HG03432 (cell line): Measurements from ENCODE around the gene MSANTD1.

Experiments
- ATAC-seq: cut with Tn5 transposase; IDR thresholded peaks from one replicate; pipeline ENCODE4 v1.9.1; 2021; ENCODE audit warnings: mild to moderate bottlenecking, moderate library complexity; ENCODE audit not compliant: unreplicated experiment

Gene MSANTD1

GRCh38 chr4:3248811-3249661, at the start of gene MSANTD1:
TSS of gene MSANTD1 (plus strand) at chr4:3249159. CDS start at chr4:3249223, 64 bp downstream.
- no peak for ATAC-seq

- no peak for ATAC-seq
Measured at GRCh38 chr4:3199653-3200422, 49.1 kb upstream of the MSANTD1 start.

- ATAC-seq = no peak
Measured at GRCh38 chr4:3200423-3201090, 48.4 kb upstream of the MSANTD1 start.

GRCh38 chr4:3201718-3202702, 46.9 kb upstream of the MSANTD1 start:
- ATAC-seq = no peak

GRCh38 chr4:3202836-3203820, 45.8 kb upstream of the MSANTD1 start:
- no peak for ATAC-seq

- no peak for ATAC-seq
Measured at GRCh38 chr4:3203971-3204431, 45.0 kb upstream of the MSANTD1 start.

GRCh38 chr4:3205995-3206394, 43.0 kb upstream of the MSANTD1 start:
- ATAC-seq = no peak

GRCh38 chr4:3206439-3207100, 42.4 kb upstream of the MSANTD1 start:
- no peak for ATAC-seq

GRCh38 chr4:3207531-3208037, 41.4 kb upstream of the MSANTD1 start:
- no peak for ATAC-seq

GRCh38 chr4:3208826-3209225, 40.1 kb upstream of the MSANTD1 start:
- ATAC-seq = no peak

GRCh38 chr4:3209551-3210325, 39.2 kb upstream of the MSANTD1 start:
- ATAC-seq = no peak

GRCh38 chr4:3210467-3210866, 38.5 kb upstream of the MSANTD1 start:
- ATAC-seq = no peak

GRCh38 chr4:3211866-3212265, 37.1 kb upstream of the MSANTD1 start:
- no peak for ATAC-seq

GRCh38 chr4:3212391-3213105, 36.4 kb upstream of the MSANTD1 start:
- ATAC-seq = no peak

GRCh38 chr4:3213106-3213425, 35.9 kb upstream of the MSANTD1 start:
- ATAC-seq = no peak

GRCh38 chr4:3213661-3214250, 35.2 kb upstream of the MSANTD1 start:
- ATAC-seq = no peak

GRCh38 chr4:3215256-3215655, 33.7 kb upstream of the MSANTD1 start:
- no peak for ATAC-seq
